ENCODE measurements around the gene KCNMB3.

GRCh38 chr3:179286331-179286730 is 35.4 kb upstream of the KCNMB3 start:
- no peak for TF ChIP-seq PHF8 (CRISPR knock-in tag; IDR thresholded peaks at IDR 0.05)
- TF ChIP-seq PITX1 (CRISPR knock-in tag; IDR thresholded peaks at IDR 0.05): no peak

Data from HepG2 (cell line).